Lower leg skin (tissue), 4 donors: ENCODE measurements around the gene PCSK6. TPM values are rescaled to one million over a fixed set of nuclear protein-coding genes. Genes with fewer than 3 reads are reported as not detected.

ENCODE experiments used
- DNase-seq, 2 donors: peaks; one replicate each; pipeline ENCODE4 v3.0.0-alpha.2; 2019; ENCODE audit warnings: low spot score in 2 of 2
- H3K4me3 ChIP-seq: fragments of 200-600 bp; sonication (generic); 2 replicates; pipeline ENCODE4 v1.5.1; 2017; ENCODE audit warnings: mild to moderate bottlenecking, low read depth; ENCODE audit not compliant: poor library complexity, severe bottlenecking
- POLR2A ChIP-seq, 2 donors: fragments of 450-650 bp; IDR thresholded peaks; one replicate each; pipeline ENCODE4 v1.6.1; 2016 to 2017; ENCODE audit warnings: antibody characterized with exemption in 2 of 2, mild to moderate bottlenecking in 1 of 2, moderate library complexity in 1 of 2
- WGBS, 2 donors: methylation state at CpG; one replicate each; pipeline ENCODE4 v1.1.5; 2018; 5-methylcytosine and 5-hydroxymethylcytosine counted together
- intact Hi-C: fragments of 100-400 bp; cut with DNase I; formaldehyde crosslinking; loops from one replicate; pipeline ENCODE4 v1.15.0; 2023; ENCODE audit warnings: low total_unique reads
- total RNA-seq, 4 donors: library from RNA; depleted of rRNA; stranded (reverse); fragments of >200 nt; gene quantifications; one replicate each; pipeline ENCODE4 v1.1.0, GENCODE V29; 2016
- TF ChIP-seq, protein P1 (sequence below), 3 donors: fragments of 450-650 bp; IDR thresholded peaks; one replicate each; pipeline ENCODE4 v1.5.1; 2016; ENCODE audit warnings: antibody characterized with exemption in 3 of 3, mild to moderate bottlenecking in 3 of 3, moderate library complexity in 2 of 3

The PCSK6 gene
- total RNA-seq, 4 donors from 2014 or later: 20.1 to 45.4 (median 30.4) TPM

DNA sequence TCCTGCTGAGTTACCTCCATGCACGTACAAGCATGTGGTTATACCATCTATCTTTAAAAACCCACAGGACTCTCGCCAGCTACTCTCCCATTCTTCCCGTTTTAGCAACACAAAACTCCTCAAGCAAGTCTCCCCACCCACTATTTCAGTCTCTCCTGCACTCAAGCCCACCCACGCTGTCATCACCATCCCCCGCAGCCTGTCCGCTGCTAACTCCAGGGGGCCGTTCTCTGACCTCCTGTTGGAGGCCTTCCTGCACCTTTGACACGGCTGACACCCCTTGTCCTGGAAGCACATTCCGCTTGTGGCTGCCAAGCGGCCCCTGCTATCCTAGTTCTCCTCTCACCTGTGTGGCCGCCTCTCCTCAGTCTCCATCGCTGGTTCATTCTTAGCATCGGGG is 7.5 kb upstream of the PCSK6 start:
- DNase-seq: peak in 1 of 2 donors; percentile 37
- intact Hi-C loops: no loop called here
- TF ChIP-seq, protein P1, sequence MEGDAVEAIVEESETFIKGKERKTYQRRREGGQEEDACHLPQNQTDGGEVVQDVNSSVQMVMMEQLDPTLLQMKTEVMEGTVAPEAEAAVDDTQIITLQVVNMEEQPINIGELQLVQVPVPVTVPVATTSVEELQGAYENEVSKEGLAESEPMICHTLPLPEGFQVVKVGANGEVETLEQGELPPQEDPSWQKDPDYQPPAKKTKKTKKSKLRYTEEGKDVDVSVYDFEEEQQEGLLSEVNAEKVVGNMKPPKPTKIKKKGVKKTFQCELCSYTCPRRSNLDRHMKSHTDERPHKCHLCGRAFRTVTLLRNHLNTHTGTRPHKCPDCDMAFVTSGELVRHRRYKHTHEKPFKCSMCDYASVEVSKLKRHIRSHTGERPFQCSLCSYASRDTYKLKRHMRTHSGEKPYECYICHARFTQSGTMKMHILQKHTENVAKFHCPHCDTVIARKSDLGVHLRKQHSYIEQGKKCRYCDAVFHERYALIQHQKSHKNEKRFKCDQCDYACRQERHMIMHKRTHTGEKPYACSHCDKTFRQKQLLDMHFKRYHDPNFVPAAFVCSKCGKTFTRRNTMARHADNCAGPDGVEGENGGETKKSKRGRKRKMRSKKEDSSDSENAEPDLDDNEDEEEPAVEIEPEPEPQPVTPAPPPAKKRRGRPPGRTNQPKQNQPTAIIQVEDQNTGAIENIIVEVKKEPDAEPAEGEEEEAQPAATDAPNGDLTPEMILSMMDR (IDR thresholded peaks at IDR 0.05): no peak
- TF ChIP-seq POLR2A (IDR thresholded peaks at IDR 0.05): no peak
- no peak overlapping the region for H3K4me3 ChIP-seq
- WGBS, 2 donors: 83 to 89% methylated on average over 13 of the region's 13 CpGs

DNA sequence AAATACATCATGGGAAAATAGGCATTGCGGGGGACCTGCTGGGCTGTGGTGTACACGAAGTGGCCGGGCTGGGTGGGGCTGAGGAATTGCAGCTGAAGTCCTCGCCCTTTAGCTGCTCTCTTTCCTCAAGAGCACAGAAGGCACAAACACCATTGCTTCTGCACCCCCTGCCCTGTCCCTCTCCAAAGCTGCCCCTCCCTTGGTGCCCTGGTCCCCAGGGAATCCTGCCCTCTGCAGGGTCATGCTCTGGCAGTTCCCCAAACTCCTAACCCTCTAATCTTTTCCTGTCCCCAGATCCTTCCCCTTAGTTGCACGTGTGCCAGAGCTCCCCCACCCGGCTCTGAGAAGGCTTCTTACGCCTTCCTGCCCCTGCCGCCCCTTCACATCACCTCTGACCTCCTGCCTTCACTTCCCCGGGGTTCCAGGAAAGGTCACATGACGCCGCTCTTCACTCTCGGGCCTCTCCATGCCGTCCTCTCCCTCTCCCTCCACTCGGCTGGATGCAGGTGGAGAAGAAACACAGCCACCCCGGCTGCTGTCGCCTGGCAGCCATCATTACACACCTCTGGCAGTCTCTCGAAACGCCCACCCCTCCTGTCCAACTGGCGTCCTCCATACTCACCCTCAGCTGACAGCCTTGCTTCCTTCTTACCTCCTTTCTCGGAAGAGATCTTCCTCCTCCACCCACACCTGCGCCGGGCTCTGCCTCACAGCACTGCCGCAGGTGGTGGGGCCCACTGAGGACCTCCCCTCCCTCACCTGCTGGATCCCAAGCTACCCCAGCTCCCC is 6.9 kb upstream of the PCSK6 start:
- no peak for TF ChIP-seq POLR2A (IDR thresholded peaks at IDR 0.05)
- TF ChIP-seq, protein P1 (IDR thresholded peaks at IDR 0.05): no peak
- intact Hi-C loops: no loop called here
- no peak overlapping the region for H3K4me3 ChIP-seq
- peak in 1 of 2 donors; percentile 56 for DNase-seq
- WGBS, 2 donors: 32 to 40% methylated on average over 23 of the region's 23 CpGs

DNA sequence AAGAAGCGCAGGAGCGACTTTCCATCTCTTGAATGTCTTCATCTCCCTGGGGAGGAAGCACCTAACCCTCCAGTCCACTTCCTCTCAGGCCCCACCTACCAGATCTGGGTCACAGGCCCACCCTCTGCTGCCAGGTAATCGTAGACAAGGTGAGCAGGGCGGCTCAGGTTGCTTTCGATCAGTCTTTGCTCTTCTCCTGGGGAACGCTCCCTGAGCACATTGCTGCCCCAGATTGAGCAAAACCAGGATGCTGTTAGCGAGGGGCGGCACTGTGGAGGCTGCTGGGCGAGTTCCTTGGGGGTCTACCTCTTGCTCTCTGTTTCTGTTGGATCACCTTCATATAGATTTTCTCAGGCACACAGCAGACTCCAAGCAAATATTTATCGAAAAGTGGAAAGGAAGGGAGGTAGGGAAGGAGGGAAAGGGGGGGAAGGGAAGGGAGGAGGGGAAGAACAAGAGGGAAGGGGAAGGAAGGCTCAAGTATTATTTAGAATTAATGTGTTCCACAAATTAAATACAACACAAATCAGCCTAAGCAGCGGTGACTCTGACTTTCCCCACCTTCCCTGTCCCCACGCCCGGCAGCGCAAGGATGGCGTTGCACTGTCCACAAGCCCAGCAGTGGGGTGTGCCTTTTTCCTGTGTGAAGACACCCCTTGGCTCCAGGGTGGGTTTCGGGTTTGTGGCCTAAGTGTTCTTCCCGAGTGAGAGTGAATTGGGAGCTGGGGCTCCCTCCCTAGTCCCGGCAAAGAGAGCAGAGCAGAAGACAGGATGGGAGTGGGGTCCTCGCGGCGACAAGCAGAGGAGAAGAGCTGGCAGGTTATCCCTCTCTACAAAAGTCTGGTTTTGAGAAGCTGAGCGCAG is 6.1 kb upstream of the PCSK6 start:
- H3K4me3 ChIP-seq: no peak overlapping the region
- TF ChIP-seq, protein P1 (IDR thresholded peaks at IDR 0.05): no peak
- no peak for TF ChIP-seq POLR2A (IDR thresholded peaks at IDR 0.05)
- intact Hi-C loops: no loop called here
- 71 to 81% methylated on average over 22 of the region's 22 CpGs for WGBS, 2 donors
- DNase-seq: peak in 1 of 2 donors; percentile 79

DNA sequence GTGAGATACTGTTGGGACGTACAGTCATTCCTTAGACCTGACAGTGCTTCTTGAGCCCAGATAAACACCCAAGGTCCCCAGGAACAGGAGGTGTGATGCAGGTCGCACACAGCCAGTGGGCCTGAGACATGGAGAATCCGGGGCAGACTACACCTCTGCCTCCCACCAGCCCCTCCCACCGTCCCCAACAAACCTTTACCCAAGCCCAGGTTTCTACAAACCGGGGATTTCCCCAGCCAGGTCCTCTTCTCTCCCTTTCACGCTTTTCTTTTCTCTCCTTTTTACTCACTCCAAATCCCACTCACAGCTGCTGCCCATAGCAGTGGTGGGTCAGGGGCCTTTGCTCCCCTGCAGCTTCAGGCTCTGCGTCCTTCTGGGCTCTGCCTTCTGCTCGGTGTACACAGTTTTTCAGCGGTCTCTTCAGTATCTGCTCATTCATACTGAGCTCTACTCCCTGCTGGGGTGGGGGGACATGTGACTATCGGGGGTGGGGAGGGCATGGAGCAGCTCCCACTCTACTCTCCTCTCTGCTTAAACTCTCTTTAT is 4.8 kb upstream of the PCSK6 start:
- WGBS, 2 donors: 67 to 79% methylated on average over 10 of the region's 10 CpGs
- no peak for DNase-seq

More for the DNA sequence above, 4.8 kb upstream of the PCSK6 start:
- TF ChIP-seq POLR2A (IDR thresholded peaks at IDR 0.05): no peak
- TF ChIP-seq, protein P1 (IDR thresholded peaks at IDR 0.05): no peak
- no peak overlapping the region for H3K4me3 ChIP-seq
- intact Hi-C loops: no loop called here
